Measurements from ENCODE around the gene POLR2M. TPM values are rescaled to one million over a fixed set of nuclear protein-coding genes. Genes with fewer than 3 reads are reported as not detected.

POLR2M gene
- total and polyA plus RNA-seq, 2 donors (not counting 3 experiments of a cell fraction or from before 2014, with no cell fraction given) = 38.4 to 42.5 TPM

DNA sequence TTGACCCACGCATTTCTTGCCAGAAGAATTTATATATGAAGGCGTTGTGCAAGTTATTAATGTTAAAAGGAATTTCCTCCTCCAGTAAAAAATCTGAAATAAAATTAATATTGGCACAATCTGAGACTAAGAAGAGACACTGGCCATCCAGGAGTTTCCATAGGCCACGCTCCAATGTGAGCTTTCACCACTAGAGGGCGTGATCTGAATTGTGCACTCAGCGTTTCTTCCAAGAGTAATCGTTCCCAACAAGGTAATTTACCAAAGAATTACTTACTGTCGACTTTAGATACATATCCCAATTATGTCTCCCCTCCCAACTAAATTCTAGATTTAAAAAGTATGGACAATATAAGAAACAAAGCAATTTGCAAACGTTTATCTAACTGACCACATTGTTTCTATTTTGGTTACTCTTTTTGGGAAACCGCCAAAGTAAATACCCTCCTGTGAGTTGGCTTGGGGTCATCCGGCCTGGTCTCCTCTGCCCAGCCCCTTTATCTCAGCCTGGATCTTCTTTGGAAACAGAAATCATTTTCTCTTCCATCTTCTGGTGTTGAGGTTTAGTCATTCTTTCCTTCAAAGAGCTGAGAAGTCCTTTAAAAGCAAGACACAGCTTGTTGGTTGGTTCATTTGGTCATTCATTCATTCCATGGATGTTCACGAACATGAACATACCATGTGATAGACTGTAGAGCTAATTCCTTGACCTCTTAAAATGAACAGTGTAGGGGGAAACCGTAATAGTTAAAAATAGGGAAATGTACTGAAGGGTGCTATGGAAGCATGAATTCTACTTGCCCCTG is 26.2 kb downstream of the POLR2M start:
- peak overlapping the region in 1 of 3 experiments; percentile 15 for H3K4me3 ChIP-seq (replicated peaks in 1 of 3; ENCODE audit: insufficient read depth in 1 of 3, low read depth in 1 of 3, low read length in 3 of 3)
- DNase-seq (ENCODE audit: low read depth, low spot score) (peak; percentile 79), FAIRE-seq (peak; percentile 97)
- intact Hi-C loops (cut with micrococcal nuclease) = loop anchor here (1.0 to 5.0 kb wide), 4 partner anchors 66 to 450 kb away; no protein-coding TSS in a partner anchor
- H3K27me3 ChIP-seq (ENCODE audit: control insufficient read depth in 2 of 2, insufficient read depth in 2 of 2, low read length in 2 of 2) = no peaks in the 10 kb centered on the region
- CTCF ChIA-PET = interaction anchor here (0.6 to 7.0 kb wide), 54 partner anchors 11 to 460 kb away, joined by 3 to 98 read pairs (median 6); partner anchors contain the start of genes ALDH1A2 and POLR2M
- H3K79me2 ChIP-seq (ENCODE audit: control insufficient read depth, insufficient read depth, low read length) = no peaks in the 10 kb centered on the region
- H3K9ac ChIP-seq (replicated peaks; ENCODE audit: extremely low read depth, insufficient read depth, low read length) = no peak overlapping the region
- POLR2A ChIA-PET = no interaction called here
- H3K36me3 ChIP-seq (ENCODE audit: control insufficient read depth in 2 of 2, extremely low read depth in 1 of 2, insufficient read depth in 2 of 2, low read length in 2 of 2) = no peaks in the 10 kb centered on the region
- no TSS peak for BruUV-seq (replicated peaks)
- peak; percentile 91 for TF ChIP-seq GATA2 (IDR thresholded peaks at IDR 0.05; ENCODE audit: insufficient read depth, insufficient read length, low read depth, low read length)
- no peak for TF ChIP-seq EZH2 (IDR thresholded peaks at IDR 0.05; ENCODE audit: borderline replicate concordance, low read depth, low read length, severe bottlenecking)
- TF ChIP-seq MYC (IDR thresholded peaks at IDR 0.05; ENCODE audit: low read depth, low read length) = no peak
- no peak for TF ChIP-seq JUN (IDR thresholded peaks at IDR 0.05; ENCODE audit: borderline replicate concordance, insufficient read depth, insufficient read length, low read depth)
- no peak for TF ChIP-seq POLR2A (IDR thresholded peaks at IDR 0.05; ENCODE audit: low read depth, low read length)
- TF ChIP-seq POLR2AphosphoS5 (IDR thresholded peaks at IDR 0.05; ENCODE audit: insufficient read depth, low read depth, low read length) = no peak
- TF ChIP-seq FOS (IDR thresholded peaks at IDR 0.05; ENCODE audit: borderline replicate concordance, insufficient read depth, low read length) = peak; percentile 31
- peak; percentile 78 to 89 for TF ChIP-seq CTCF (IDR thresholded peaks at IDR 0.05; ENCODE audit: extremely low read depth in 1 of 2, insufficient read depth in 1 of 2, low read depth in 1 of 2, low read length in 2 of 2)
- TF ChIP-seq, protein P1, sequence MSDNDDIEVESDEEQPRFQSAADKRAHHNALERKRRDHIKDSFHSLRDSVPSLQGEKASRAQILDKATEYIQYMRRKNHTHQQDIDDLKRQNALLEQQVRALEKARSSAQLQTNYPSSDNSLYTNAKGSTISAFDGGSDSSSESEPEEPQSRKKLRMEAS (IDR thresholded peaks at IDR 0.05; ENCODE audit: insufficient read depth, insufficient read length) = no peak
- H3K4me2 ChIP-seq (ENCODE audit: insufficient read depth, low read length) = peak overlapping the region; percentile 66
- no peaks in the 10 kb centered on the region for H4K20me1 ChIP-seq (replicated peaks; ENCODE audit: control insufficient read depth, extremely low read depth, insufficient read depth, low read length)
- dilution Hi-C loops (cut with MboI; ENCODE audit: extremely low pct_ligation_motif_present, low sequenced_read_pairs) = no loop called here
- H3K4me1 ChIP-seq (ENCODE audit: control insufficient read depth, extremely low read depth, insufficient read depth, low read length) = peaks cover 10% of the 10 kb centered on the region
- H3K9me3 ChIP-seq (replicated peaks; ENCODE audit: control insufficient read depth, insufficient read depth, low read length) = no peaks in the 10 kb centered on the region
- H2AFZ ChIP-seq (ENCODE audit: low read depth, low read length) = no peak overlapping the region
- H3K27ac ChIP-seq (ENCODE audit: insufficient read depth, low read depth, low read length) = no peak overlapping the region
- H3K9me1 ChIP-seq (replicated peaks; ENCODE audit: control insufficient read depth, extremely low read depth, insufficient read depth, low read length) = no peaks in the 10 kb centered on the region
